Measurements from ENCODE around the gene IL5RA. TPM values are rescaled to one million over a fixed set of nuclear protein-coding genes. Genes with fewer than 3 reads are reported as not detected.

The IL5RA gene
- total RNA-seq, 1 experiment from 2014 or later = not detected

DNA sequence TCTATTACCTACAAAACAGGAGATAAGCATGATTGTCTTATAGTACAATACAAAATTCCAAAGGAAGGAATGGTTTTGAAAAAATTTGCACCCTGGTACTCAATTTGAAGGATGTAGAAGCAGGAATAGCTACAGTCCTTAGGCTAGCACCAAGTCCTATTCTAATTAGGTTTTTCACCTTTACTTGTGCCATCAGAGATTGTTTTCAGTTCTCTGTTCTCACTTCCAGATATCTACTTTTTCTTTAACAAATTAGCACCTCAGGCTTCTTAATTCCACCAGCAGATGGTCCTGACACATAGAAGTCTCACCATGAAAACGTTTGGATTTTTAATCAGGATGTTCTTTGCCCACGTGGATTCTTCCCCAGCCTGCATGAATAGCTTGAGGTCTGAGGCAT, 43.8 kb downstream of the IL5RA start:
- TF ChIP-seq EZH2 (IDR thresholded peaks at IDR 0.05; ENCODE audit: borderline replicate concordance, low read depth, low read length, poor library complexity, severe bottlenecking) = no peak
- CTCF ChIA-PET = no interaction called here
- Histone ChIP-seq H3K4me1 (ENCODE audit: insufficient read depth, low read length, poor library complexity, severe bottlenecking) (no peaks in the 10 kb centered on the region), H3K36me3 (ENCODE audit: insufficient read depth, low read length, poor library complexity, severe bottlenecking) (no peaks in the 10 kb centered on the region), H3K27me3 (replicated peaks; ENCODE audit: insufficient read depth, low read depth, low read length, poor library complexity) (no peaks in the 10 kb centered on the region), H3K27ac (ENCODE audit: low read depth, low read length, poor library complexity, severe bottlenecking) (no peak overlapping the region), H3K9me3 (ENCODE audit: low read depth, low read length, poor library complexity, severe bottlenecking) (no peaks in the 10 kb centered on the region), H3K4me3 (ENCODE audit: low read depth, low read length, poor library complexity, severe bottlenecking) (no peak overlapping the region)
- intact Hi-C loops (cut with micrococcal nuclease; ENCODE audit: unreplicated experiment) = no loop called here
- POLR2A ChIA-PET (ENCODE audit: low non-redundant PET) = no interaction called here
- DNase-seq (ENCODE audit: low spot score) = no peak
- BruUV-seq (replicated peaks) = no TSS peak

DNA sequence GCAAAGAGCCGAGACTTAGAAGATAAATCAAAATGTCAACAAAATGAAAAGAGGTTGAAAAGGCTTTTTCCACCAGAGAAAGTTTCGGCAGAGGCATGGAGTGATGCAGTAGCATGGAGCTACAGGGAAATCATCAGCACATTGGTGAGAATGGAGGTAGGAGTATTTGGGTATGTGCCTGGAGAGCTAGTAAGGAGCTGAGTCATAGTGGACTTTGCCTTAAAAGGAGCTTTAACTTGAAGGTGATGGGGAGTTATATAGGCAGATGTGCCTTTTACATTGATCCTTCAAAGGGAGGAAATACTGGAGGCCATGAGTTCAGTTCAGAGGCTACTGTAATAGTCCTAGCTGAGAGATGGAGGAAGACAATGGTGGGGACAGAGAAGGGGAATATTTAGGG, 44.3 kb downstream of the IL5RA start:
- no peaks in the 10 kb centered on the region for H3K27me3 ChIP-seq (replicated peaks; ENCODE audit: insufficient read depth, low read depth, low read length, poor library complexity)
- no peaks in the 10 kb centered on the region for H3K9me3 ChIP-seq (ENCODE audit: low read depth, low read length, poor library complexity, severe bottlenecking)
- ChIA-PET POLR2A (ENCODE audit: low non-redundant PET) (no interaction called here), CTCF (no interaction called here)
- TF ChIP-seq EZH2 (IDR thresholded peaks at IDR 0.05; ENCODE audit: borderline replicate concordance, low read depth, low read length, poor library complexity, severe bottlenecking) (no peak), CTCF (conservative IDR thresholded peaks at IDR 0.05; ENCODE audit: low read depth, low read length) (no peak)
- no peaks in the 10 kb centered on the region for H3K4me1 ChIP-seq (ENCODE audit: insufficient read depth, low read length, poor library complexity, severe bottlenecking)
- no TSS peak for BruUV-seq (replicated peaks)
- intact Hi-C loops (cut with micrococcal nuclease; ENCODE audit: unreplicated experiment) = no loop called here
- no peak overlapping the region for H3K27ac ChIP-seq (ENCODE audit: low read depth, low read length, poor library complexity, severe bottlenecking)
- H3K4me3 ChIP-seq (ENCODE audit: low read depth, low read length, poor library complexity, severe bottlenecking) = no peak overlapping the region
- no peak for DNase-seq (ENCODE audit: low spot score)
- H3K36me3 ChIP-seq (ENCODE audit: insufficient read depth, low read length, poor library complexity, severe bottlenecking) = no peaks in the 10 kb centered on the region

DNA sequence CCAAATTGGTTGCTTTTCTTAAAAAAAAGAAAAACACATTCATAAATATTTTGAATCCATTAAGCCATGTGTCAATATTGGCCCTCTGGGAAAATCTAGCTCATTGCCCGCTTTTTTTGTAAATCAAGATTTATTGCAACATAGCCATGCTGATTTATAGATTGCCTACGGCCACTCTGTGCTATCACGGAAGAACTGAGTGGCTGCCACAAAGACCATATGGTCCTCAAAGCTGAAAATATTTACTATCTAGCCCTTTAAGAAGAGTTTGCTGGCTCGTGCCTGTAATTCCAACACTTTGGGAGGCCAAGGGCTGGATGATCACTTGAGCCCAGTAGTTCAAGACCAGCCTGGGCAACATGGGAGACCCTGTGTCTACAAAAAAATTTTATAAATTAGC, 45.9 kb downstream of the IL5RA start:
- Histone ChIP-seq H3K4me1 (ENCODE audit: insufficient read depth, low read length, poor library complexity, severe bottlenecking) (no peaks in the 10 kb centered on the region), H3K9me3 (ENCODE audit: low read depth, low read length, poor library complexity, severe bottlenecking) (no peaks in the 10 kb centered on the region), H3K27ac (ENCODE audit: low read depth, low read length, poor library complexity, severe bottlenecking) (no peak overlapping the region), H3K4me3 (ENCODE audit: low read depth, low read length, poor library complexity, severe bottlenecking) (no peak overlapping the region), H3K27me3 (replicated peaks; ENCODE audit: insufficient read depth, low read depth, low read length, poor library complexity) (no peaks in the 10 kb centered on the region), H3K36me3 (ENCODE audit: insufficient read depth, low read length, poor library complexity, severe bottlenecking) (no peaks in the 10 kb centered on the region)
- no TSS peak for BruUV-seq (replicated peaks)
- intact Hi-C loops (cut with micrococcal nuclease; ENCODE audit: unreplicated experiment) = no loop called here
- CTCF ChIA-PET = no interaction called here
- POLR2A ChIA-PET (ENCODE audit: low non-redundant PET) = no interaction called here
- TF ChIP-seq CTCF (conservative IDR thresholded peaks at IDR 0.05; ENCODE audit: low read depth, low read length) = no peak
- TF ChIP-seq EZH2 (IDR thresholded peaks at IDR 0.05; ENCODE audit: borderline replicate concordance, low read depth, low read length, poor library complexity, severe bottlenecking) = no peak
- DNase-seq (ENCODE audit: low spot score) = no peak

DNA sequence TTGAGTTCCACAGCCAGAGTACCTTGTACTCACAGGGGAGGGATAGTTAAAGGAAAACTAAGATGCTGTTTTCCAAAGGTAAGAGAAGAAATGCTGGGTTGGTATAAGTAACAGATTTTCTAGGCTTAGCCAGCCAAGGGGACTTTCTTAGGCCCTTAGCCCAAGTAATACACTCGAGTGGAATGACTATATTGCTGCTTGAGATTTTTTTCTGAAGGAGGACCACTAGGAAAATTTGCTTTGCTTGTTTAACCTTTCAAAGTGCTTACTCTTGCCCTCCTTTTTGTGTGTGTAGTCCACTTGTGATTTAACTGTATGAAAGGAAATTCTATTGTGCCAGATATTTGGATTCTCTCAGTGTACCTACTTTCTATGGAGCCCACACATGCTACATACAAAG, 50.5 kb downstream of the IL5RA start:
- no peak overlapping the region for H3K27ac ChIP-seq (ENCODE audit: low read depth, low read length, poor library complexity, severe bottlenecking)
- intact Hi-C loops (cut with micrococcal nuclease; ENCODE audit: unreplicated experiment) = no loop called here
- no peaks in the 10 kb centered on the region for H3K9me3 ChIP-seq (ENCODE audit: low read depth, low read length, poor library complexity, severe bottlenecking)
- CTCF ChIA-PET = no interaction called here
- no peaks in the 10 kb centered on the region for H3K36me3 ChIP-seq (ENCODE audit: insufficient read depth, low read length, poor library complexity, severe bottlenecking)
- H3K27me3 ChIP-seq (replicated peaks; ENCODE audit: insufficient read depth, low read depth, low read length, poor library complexity) = no peaks in the 10 kb centered on the region
- BruUV-seq (replicated peaks) = no TSS peak
- no peaks in the 10 kb centered on the region for H3K4me1 ChIP-seq (ENCODE audit: insufficient read depth, low read length, poor library complexity, severe bottlenecking)
- H3K4me3 ChIP-seq (ENCODE audit: low read depth, low read length, poor library complexity, severe bottlenecking) = no peak overlapping the region
- DNase-seq (ENCODE audit: low spot score) = no peak
- no peak for TF ChIP-seq CTCF (conservative IDR thresholded peaks at IDR 0.05; ENCODE audit: low read depth, low read length)
- TF ChIP-seq EZH2 (IDR thresholded peaks at IDR 0.05; ENCODE audit: borderline replicate concordance, low read depth, low read length, poor library complexity, severe bottlenecking) = no peak
- POLR2A ChIA-PET (ENCODE audit: low non-redundant PET) = no interaction called here
